ENCODE measurements around the gene SLC5A10.
"Not testable (repeated sequence)": the region's sequence is repeated elsewhere in the genome, so short reads cannot be mapped to it uniquely, and the experiment has no call there.

The SLC5A10 gene

GRCh38 chr17:18951941-18952842 is at the start of gene SLC5A10:
SLC5A10 (plus strand) TSS chr17:18952165; CDS start chr17:18952206, 41 bp downstream.
- DNase-seq (ENCODE audit: low spot score) = peak; percentile 46

- no peak for DNase-seq (ENCODE audit: low spot score)
Measured at GRCh38 chr17:18904482-18904881, 47.5 kb upstream of the SLC5A10 start.

GRCh38 chr17:18905226-18905625 is 46.7 kb upstream of the SLC5A10 start:
- no peak for DNase-seq (ENCODE audit: low spot score)

- no peak for DNase-seq (ENCODE audit: low spot score)
Measured at GRCh38 chr17:18910326-18910725, 41.6 kb upstream of the SLC5A10 start.

- DNase-seq (ENCODE audit: low spot score) = no peak
Measured at GRCh38 chr17:18910881-18911280, 41.1 kb upstream of the SLC5A10 start.

GRCh38 chr17:18916816-18917500 is 35.0 kb upstream of the SLC5A10 start:
- DNase-seq (ENCODE audit: low spot score) = peak; percentile 46

GRCh38 chr17:18917506-18918032 is 34.4 kb upstream of the SLC5A10 start:
- DNase-seq (ENCODE audit: low spot score) = no peak

- no peak for DNase-seq (ENCODE audit: low spot score)
Measured at GRCh38 chr17:18919963-18920362, 32.0 kb upstream of the SLC5A10 start.

GRCh38 chr17:18920911-18921441 is 31.0 kb upstream of the SLC5A10 start:
- DNase-seq (ENCODE audit: low spot score) = no peak

GRCh38 chr17:18921485-18921884 is 30.5 kb upstream of the SLC5A10 start:
- DNase-seq (ENCODE audit: low spot score) = no peak

GRCh38 chr17:18921912-18922451 is 30.0 kb upstream of the SLC5A10 start:
- DNase-seq (ENCODE audit: low spot score) = no peak

- not testable (repeated sequence) for DNase-seq (ENCODE audit: low spot score)
Measured at GRCh38 chr17:18922596-18922995, 29.4 kb upstream of the SLC5A10 start.

- no peak for DNase-seq (ENCODE audit: low spot score)
Measured at GRCh38 chr17:18925187-18925586, 26.8 kb upstream of the SLC5A10 start.

- no peak for DNase-seq (ENCODE audit: low spot score)
Measured at GRCh38 chr17:18928628-18929125, 23.3 kb upstream of the SLC5A10 start.

GRCh38 chr17:18932360-18933055 is 19.5 kb upstream of the SLC5A10 start:
- no peak for DNase-seq (ENCODE audit: low spot score)

GRCh38 chr17:18933102-18934058 is 18.6 kb upstream of the SLC5A10 start:
- no peak for DNase-seq (ENCODE audit: low spot score)

GRCh38 chr17:18937981-18938691 is 13.8 kb upstream of the SLC5A10 start:
- DNase-seq (ENCODE audit: low spot score) = no peak

- DNase-seq (ENCODE audit: low spot score) = no peak
Measured at GRCh38 chr17:18938692-18939023, 13.3 kb upstream of the SLC5A10 start.

GRCh38 chr17:18944646-18945045 is 7.3 kb upstream of the SLC5A10 start:
- no peak for DNase-seq (ENCODE audit: low spot score)

GRCh38 chr17:18946536-18946935 is 5.4 kb upstream of the SLC5A10 start:
- DNase-seq (ENCODE audit: low spot score) = peak; percentile 10
